Epithelial cell of proximal tubule (primary cell): ENCODE measurements around the gene GABRE. TPM values are rescaled to one million over a fixed set of nuclear protein-coding genes. Genes with fewer than 3 reads are reported as not detected.
A peak's percentile ranks its signal among the peaks of the same experiment; 100 is the strongest.

Source experiments
- DNase-seq: peaks from one replicate; pipeline ENCODE4 v3.0.0-alpha.2; 2011; ENCODE audit warnings: low read depth
- H3K4me3 ChIP-seq: 2 replicates; pipeline ENCODE4 v1.5.1; 2011; ENCODE audit warnings: low read depth, mild to moderate bottlenecking, low read length
- total RNA-seq: library from RNA; depleted of rRNA; stranded (reverse); fragments of >200 nt; gene quantifications from 2 replicates; pipeline ENCODE4 v1.2.3, GENCODE V29; 2015
- TF ChIP-seq, protein P1 (sequence below): conservative IDR thresholded peaks from 2 replicates; pipeline ENCODE4 v1.5.1; 2012; ENCODE audit warnings: low read depth, mild to moderate bottlenecking, low read length

The GABRE gene
- total RNA-seq, 1 donor from 2014 or later = 4.8 TPM

DNA sequence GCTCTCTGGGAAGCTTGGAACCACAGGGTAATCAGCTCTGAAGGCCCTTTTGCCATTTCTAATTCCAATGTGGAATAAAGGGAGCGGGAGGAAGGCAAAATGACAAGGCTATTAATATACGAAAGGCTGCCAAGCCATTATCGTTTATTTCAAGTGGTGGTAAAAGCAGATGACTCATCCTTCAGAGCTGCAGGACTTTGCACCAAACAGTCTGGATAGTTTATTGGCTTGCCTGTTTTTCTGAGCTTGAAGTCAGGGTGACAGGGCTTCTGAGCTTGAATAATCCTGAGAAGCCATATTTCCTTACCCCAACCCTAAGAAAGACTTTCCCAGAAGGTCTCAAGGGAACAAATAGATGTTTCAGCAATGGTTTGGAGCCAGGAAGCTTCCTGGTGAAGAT, 7.7 kb upstream of the GABRE start:
- no peak overlapping the region for H3K4me3 ChIP-seq
- peak; percentile 29 for DNase-seq
- TF ChIP-seq, protein P1, sequence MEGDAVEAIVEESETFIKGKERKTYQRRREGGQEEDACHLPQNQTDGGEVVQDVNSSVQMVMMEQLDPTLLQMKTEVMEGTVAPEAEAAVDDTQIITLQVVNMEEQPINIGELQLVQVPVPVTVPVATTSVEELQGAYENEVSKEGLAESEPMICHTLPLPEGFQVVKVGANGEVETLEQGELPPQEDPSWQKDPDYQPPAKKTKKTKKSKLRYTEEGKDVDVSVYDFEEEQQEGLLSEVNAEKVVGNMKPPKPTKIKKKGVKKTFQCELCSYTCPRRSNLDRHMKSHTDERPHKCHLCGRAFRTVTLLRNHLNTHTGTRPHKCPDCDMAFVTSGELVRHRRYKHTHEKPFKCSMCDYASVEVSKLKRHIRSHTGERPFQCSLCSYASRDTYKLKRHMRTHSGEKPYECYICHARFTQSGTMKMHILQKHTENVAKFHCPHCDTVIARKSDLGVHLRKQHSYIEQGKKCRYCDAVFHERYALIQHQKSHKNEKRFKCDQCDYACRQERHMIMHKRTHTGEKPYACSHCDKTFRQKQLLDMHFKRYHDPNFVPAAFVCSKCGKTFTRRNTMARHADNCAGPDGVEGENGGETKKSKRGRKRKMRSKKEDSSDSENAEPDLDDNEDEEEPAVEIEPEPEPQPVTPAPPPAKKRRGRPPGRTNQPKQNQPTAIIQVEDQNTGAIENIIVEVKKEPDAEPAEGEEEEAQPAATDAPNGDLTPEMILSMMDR = no peak

DNA sequence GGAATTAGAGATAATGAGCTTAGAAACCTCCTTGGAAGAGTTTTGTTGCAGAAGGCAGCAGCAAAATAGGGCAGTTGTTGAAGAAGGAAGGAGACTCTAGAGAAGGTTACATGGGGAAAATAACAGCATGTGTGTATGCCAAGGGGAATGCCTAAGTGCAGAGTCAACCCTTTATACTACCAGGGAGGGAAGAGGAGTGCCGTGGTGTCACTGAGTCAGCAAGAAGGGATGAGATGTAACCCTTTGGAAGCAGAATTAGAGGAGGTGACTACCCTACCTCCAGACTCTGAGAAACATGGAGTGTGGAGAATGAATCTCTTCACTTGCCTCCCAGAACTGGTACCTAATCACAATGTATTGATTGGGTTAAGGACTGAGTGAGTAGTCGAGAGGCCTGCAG, 6.7 kb upstream of the GABRE start:
- TF ChIP-seq, protein P1 = no peak
- no peak for DNase-seq
- no peak overlapping the region for H3K4me3 ChIP-seq

DNA sequence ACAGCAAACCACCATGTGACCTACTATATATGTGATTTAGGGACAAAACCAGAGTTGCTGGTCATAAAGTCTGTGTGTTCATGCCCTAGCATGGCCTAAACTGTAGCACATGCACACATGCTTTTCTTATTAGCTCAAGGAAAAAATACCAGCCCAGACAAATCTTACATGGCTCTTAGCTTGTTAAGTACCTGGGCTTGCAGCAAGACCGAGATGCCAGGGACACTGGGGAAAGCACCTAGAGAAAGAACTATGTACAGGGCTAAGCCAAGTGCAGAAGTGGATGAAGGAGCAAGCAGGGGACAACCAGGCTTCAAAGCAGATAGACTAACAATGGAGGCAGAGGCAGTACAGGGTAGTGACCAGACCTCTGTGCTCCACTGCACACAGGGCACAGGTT, 3.4 kb upstream of the GABRE start:
- TF ChIP-seq, protein P1 = no peak
- DNase-seq = no peak
- no peak overlapping the region for H3K4me3 ChIP-seq

DNA sequence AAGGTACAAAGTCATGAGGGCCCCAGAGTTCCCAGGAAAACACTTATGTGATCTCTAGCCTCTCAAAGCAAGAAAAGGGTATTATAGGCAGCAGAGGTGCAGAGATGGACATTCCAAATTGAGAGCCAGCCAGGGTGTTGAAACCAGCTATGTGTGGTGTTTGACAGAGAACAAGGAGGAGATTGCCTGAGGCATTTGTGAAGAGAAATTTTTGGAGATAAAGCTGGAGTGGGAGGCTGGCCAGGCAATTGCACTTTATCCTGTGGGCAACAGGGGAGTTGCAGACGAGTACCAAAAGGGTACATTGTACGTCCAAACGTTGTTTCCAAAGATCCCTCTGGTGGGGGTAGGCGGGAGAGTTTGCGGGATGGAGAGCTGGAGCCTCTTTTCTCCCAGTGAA, 2.5 kb upstream of the GABRE start:
- TF ChIP-seq, protein P1 = no peak
- H3K4me3 ChIP-seq = no peak overlapping the region
- DNase-seq = no peak

DNA sequence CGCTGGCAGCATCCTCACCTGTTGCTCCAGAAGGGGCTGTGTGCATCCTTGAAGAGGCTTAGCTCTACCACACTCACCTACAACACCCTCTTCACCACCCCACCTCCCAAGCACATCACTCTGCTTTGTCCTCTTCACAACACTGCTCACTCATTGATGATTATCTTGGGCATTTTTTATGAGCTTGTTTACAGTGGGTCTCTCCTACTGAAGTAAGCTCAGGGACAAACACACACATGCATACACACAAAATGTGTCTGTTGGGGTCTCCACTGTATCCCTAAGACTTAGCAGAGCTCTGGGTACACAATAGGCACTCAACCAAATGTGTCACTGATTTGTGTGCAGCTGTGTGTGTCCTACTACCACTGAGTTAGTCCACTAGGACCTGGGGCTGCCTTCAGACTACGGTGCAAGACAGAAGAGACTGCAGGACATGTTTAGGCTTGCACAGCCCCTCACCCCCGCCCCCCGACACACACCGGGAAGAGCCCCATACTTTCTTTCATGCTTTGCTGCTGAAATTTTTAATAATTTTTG, 1.3 kb upstream of the GABRE start:
- no peak overlapping the region for H3K4me3 ChIP-seq
- TF ChIP-seq, protein P1 = no peak
- no peak for DNase-seq

DNA sequence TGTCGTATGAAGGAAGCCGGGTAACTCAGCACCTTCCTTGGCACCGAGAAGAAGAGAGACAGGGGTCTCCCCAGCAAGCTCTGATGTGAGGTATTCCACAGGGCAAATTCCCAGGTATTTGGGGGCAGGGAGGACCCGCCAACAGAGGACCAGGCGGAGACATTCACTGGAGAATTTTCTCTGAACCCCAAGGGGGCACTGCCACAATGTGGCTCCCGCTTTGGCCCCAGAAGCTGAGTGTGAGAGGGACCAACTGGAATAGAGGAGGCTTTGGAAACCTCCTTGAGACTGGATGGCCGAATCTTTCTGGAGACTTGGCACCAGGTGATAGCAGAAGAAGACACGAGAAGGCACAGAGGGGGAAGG, 735 bp upstream of the GABRE start:
- DNase-seq = no peak
- TF ChIP-seq, protein P1 = no peak
- no peak overlapping the region for H3K4me3 ChIP-seq

DNA sequence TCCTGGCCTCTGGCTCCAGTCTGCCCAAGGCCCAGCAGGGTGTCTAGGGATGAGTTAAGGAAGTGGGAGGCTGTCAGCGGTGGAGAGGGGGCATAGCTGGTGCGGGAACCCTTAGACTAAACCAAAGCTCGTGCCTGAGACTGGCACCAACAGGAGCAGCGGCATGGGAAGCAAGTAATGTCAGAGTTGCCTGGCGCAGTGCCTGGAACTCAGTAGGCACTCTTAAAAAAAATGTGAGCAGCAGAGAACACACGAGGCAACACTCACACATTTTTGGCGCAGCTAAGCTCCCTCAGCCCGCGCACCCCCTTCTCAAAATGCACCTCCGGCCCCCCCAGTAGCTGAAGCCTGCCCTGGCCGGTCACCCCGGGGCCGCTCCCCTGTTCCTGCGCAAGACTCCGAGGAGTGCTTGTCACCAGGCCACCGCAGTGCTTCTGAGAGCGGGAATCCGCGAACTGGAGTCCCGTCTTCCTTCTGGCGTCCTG, 583 bp downstream of the GABRE start:
- DNase-seq = no peak
- peak overlapping the region; percentile 55 for H3K4me3 ChIP-seq
- TF ChIP-seq, protein P1 = no peak
